Panc1 (cell line): ENCODE results near the gene YAE1. TPM values are rescaled to one million over a fixed set of nuclear protein-coding genes. Genes with fewer than 3 reads are reported as not detected.

Source experiments
- ATAC-seq: fragments of 200-7000 bp; cut with Tn5 transposase; 2 replicates; pipeline ENCODE4 v1.9.1; 2020; ENCODE audit warnings: mild to moderate bottlenecking, moderate library complexity
- BruUV-seq: library from RNA; stranded (reverse); fragments of 400-500 nt; replicated peaks from 2 replicates; lab custom pipeline; 2021; lab: Mats Ljungman, UMichigan
- CTCF ChIA-PET: fragments of 300-600 bp; sonication (Branson Sonifier 250); formaldehyde crosslinking; loops from one replicate; lab custom pipeline; 2022; ENCODE audit warnings: antibody characterized with exemption; lab: Charles Lee
- POLR2A ChIA-PET: fragments of 300-600 bp; sonication (Branson Sonifier 250); formaldehyde crosslinking; loops from one replicate; lab custom pipeline; 2022; ENCODE audit warnings: antibody characterized with exemption; lab: Charles Lee
- DNase-seq: peaks from one replicate; pipeline ENCODE4 v3.0.0-alpha.2; 2010; ENCODE audit warnings: low read depth, low spot score
- H3K27ac ChIP-seq: 2 replicates; pipeline ENCODE4 v1.5.1; 2011; ENCODE audit warnings: mild to moderate bottlenecking, low read length, inconsistent platforms
- H3K27me3 ChIP-seq: fragments of 200-500 bp; sonication (Bioruptor generic); 2 replicates; pipeline ENCODE4 v1.6.0; 2014; ENCODE audit warnings: low read length, inconsistent platforms; ENCODE audit not compliant: control insufficient read depth, insufficient read depth
- H3K36me3 ChIP-seq: fragments of 200-500 bp; sonication (Bioruptor generic); 2 replicates; pipeline ENCODE4 v1.5.1; 2014; ENCODE audit warnings: inconsistent platforms, mild to moderate bottlenecking, low read length, moderate library complexity; ENCODE audit not compliant: control insufficient read depth, insufficient read depth
- H3K4me1 ChIP-seq: 2 replicates; pipeline ENCODE4 v1.5.1; 2011; ENCODE audit warnings: inconsistent platforms, mild to moderate bottlenecking, low read length, moderate library complexity; ENCODE audit not compliant: control insufficient read depth, insufficient read depth
- H3K4me3 ChIP-seq, 2 experiments: 2 replicates each; pipeline ENCODE4 v1.5.1; 2011 to 2012; ENCODE audit warnings: low read depth in 2 of 2, low read length in 2 of 2, mild to moderate bottlenecking in 2 of 2, inconsistent platforms in 1 of 2, moderate library complexity in 1 of 2
- H3K9me3 ChIP-seq: fragments of 200-500 bp; sonication (Bioruptor generic); 2 replicates; pipeline ENCODE4 v1.5.1; 2014; ENCODE audit warnings: low read depth, mild to moderate bottlenecking, inconsistent platforms, low read length, moderate library complexity; ENCODE audit not compliant: control insufficient read depth, insufficient read depth
- CTCF ChIP-seq: fragments of 450-650 bp; IDR thresholded peaks from 2 replicates; pipeline ENCODE4 v1.5.1; 2017; ENCODE audit warnings: mild to moderate bottlenecking
- POLR2AphosphoS5 ChIP-seq: IDR thresholded peaks from 2 replicates; pipeline ENCODE4 v1.6.1; 2012; ENCODE audit warnings: mild to moderate bottlenecking, low read depth, low read length, moderate library complexity
- SIN3A ChIP-seq: IDR thresholded peaks from 2 replicates; pipeline ENCODE4 v1.6.1; 2012; ENCODE audit warnings: low read depth, mild to moderate bottlenecking, low read length, moderate library complexity, borderline replicate concordance; ENCODE audit not compliant: insufficient read depth
- TCF7L2 ChIP-seq: IDR thresholded peaks from 2 replicates; pipeline ENCODE4 v1.6.1; 2011; ENCODE audit warnings: mild to moderate bottlenecking, low read depth, low read length, inconsistent platforms
- in situ Hi-C: cut with HindIII; loops from 2 replicates; pipeline ENCODE4 v1.10.0; 2016; ENCODE audit warnings: low sequenced_read_pairs, low pct_unique_long_range_greater_than_20kb
- intact Hi-C: fragments of 100-400 bp; cut with micrococcal nuclease; formaldehyde crosslinking; loops from one replicate; pipeline ENCODE4 v1.10.0; 2022; ENCODE audit not compliant: unreplicated experiment
- total RNA-seq: library from RNA; stranded (reverse); gene quantifications from one replicate; pipeline ENCODE4 v1.2.1, GENCODE V29; 2021; ENCODE audit not compliant: unreplicated experiment
- TF ChIP-seq, protein P1 (sequence below), 2 experiments: IDR thresholded peaks; 2 replicates each; pipeline ENCODE4 v1.6.1; 2011 to 2012; ENCODE audit warnings: low read depth in 2 of 2, control low read depth in 1 of 2, low read length in 1 of 2, mild to moderate bottlenecking in 1 of 2, moderate library complexity in 1 of 2; ENCODE audit not compliant: insufficient read depth in 1 of 2

YAE1 gene
- total RNA-seq, 1 experiment from 2014 or later = 20.1 TPM

DNA sequence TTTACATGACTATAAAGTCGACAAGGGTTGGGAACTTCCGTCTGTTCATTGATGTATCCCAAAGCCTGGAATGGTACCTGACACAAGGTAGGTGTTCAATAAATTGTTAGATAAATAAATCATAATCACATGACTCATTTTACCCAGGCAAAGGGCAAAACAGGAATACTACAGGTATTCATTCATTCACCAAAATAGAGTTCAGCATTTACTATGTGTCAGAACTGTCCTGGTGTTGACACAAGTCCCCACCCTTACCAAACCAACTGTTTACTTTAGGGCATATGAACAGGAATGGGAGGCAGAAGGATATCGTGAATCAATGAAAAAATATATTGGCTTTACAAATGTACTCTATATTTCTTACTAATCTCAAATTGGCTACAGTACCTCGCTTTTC, 666 bp upstream of the YAE1 start:
- H3K4me1 ChIP-seq = peaks cover 10% of the 10 kb centered on the region
- H3K36me3 ChIP-seq = peaks cover 6% of the 10 kb centered on the region; the same call in 1 of the 2 replicates
- TF ChIP-seq TCF7L2 (no peak), CTCF (no peak), SIN3A (no peak), POLR2AphosphoS5 (no peak)
- TF ChIP-seq, protein P1, sequence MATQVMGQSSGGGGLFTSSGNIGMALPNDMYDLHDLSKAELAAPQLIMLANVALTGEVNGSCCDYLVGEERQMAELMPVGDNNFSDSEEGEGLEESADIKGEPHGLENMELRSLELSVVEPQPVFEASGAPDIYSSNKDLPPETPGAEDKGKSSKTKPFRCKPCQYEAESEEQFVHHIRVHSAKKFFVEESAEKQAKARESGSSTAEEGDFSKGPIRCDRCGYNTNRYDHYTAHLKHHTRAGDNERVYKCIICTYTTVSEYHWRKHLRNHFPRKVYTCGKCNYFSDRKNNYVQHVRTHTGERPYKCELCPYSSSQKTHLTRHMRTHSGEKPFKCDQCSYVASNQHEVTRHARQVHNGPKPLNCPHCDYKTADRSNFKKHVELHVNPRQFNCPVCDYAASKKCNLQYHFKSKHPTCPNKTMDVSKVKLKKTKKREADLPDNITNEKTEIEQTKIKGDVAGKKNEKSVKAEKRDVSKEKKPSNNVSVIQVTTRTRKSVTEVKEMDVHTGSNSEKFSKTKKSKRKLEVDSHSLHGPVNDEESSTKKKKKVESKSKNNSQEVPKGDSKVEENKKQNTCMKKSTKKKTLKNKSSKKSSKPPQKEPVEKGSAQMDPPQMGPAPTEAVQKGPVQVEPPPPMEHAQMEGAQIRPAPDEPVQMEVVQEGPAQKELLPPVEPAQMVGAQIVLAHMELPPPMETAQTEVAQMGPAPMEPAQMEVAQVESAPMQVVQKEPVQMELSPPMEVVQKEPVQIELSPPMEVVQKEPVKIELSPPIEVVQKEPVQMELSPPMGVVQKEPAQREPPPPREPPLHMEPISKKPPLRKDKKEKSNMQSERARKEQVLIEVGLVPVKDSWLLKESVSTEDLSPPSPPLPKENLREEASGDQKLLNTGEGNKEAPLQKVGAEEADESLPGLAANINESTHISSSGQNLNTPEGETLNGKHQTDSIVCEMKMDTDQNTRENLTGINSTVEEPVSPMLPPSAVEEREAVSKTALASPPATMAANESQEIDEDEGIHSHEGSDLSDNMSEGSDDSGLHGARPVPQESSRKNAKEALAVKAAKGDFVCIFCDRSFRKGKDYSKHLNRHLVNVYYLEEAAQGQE (IDR thresholded peaks at IDR 0.05; ENCODE audit: insufficient read depth in 1 of 2, low read depth in 2 of 2, low read length in 1 of 2) = no peak
- peaks cover 3% of the 10 kb centered on the region; the same call in 1 of the 2 replicates for H3K27me3 ChIP-seq
- H3K4me3 ChIP-seq = peak overlapping the region; percentile 80 to 94
- in situ Hi-C loops = no loop called here
- no peaks in the 10 kb centered on the region for H3K9me3 ChIP-seq
- intact Hi-C loops = no loop called here
- ChIA-PET CTCF (no interaction called here), POLR2A (no interaction called here)
- no peak for ATAC-seq
- DNase-seq = no peak
- H3K27ac ChIP-seq = peak overlapping the region; percentile 97
- TSS peak; percentile 96 for BruUV-seq

- ATAC-seq = no peak
- Histone ChIP-seq H3K9me3 (no peaks in the 10 kb centered on the region), H3K27me3 (no peaks in the 10 kb centered on the region), H3K4me3 (peak overlapping the region; percentile 80 to 94), H3K4me1 (peaks cover 10% of the 10 kb centered on the region), H3K27ac (peak overlapping the region; percentile 97), H3K36me3 (peaks cover 14% of the 10 kb centered on the region)
- TF ChIP-seq TCF7L2 = no peak
- no peak for TF ChIP-seq POLR2AphosphoS5
- TF ChIP-seq, protein P1 (IDR thresholded peaks at IDR 0.05; ENCODE audit: insufficient read depth in 1 of 2, low read depth in 2 of 2, low read length in 1 of 2) = no peak
- TF ChIP-seq CTCF = no peak
- no peak for TF ChIP-seq SIN3A
- ChIA-PET CTCF (no interaction called here), POLR2A (no interaction called here)
- no peak for DNase-seq
- in situ Hi-C loops = no loop called here
- no TSS peak for BruUV-seq
- intact Hi-C loops = no loop called here
Measured at GRCh38 chr7:39567294-39567693, 1.1 kb downstream of the YAE1 start.
